DLD1 (cell line): ENCODE data around the gene RNF111.
"Not testable (repeated sequence)": the region's sequence is repeated elsewhere in the genome, so short reads cannot be mapped to it uniquely, and the experiment has no call there.

Experiments used
- in situ Hi-C: cut with HindIII; loops from 2 replicates; pipeline ENCODE4 v1.10.0; 2017; ENCODE audit warnings: low sequenced_read_pairs

The RNF111 gene

GRCh38 chr15:59124261-59124660, 136.8 kb downstream of the RNF111 start:
- in situ Hi-C loops, result no loop called here

- in situ Hi-C loops, result not testable (repeated sequence)
These were observed 138.2 kb downstream of the RNF111 start for GRCh38 chr15:59125683-59126082.

- in situ Hi-C loops, result not testable (repeated sequence)
These were observed 139.8 kb downstream of the RNF111 start for GRCh38 chr15:59127255-59127654.

GRCh38 chr15:59131456-59131855, 144.0 kb downstream of the RNF111 start:
- in situ Hi-C loops, result no loop called here

- in situ Hi-C loops, result no loop called here
These were observed 144.6 kb downstream of the RNF111 start for GRCh38 chr15:59131969-59132562.

- in situ Hi-C loops, result no loop called here
These were observed 146.5 kb downstream of the RNF111 start for GRCh38 chr15:59133929-59134427.

- in situ Hi-C loops, result no loop called here
These were observed 150.1 kb downstream of the RNF111 start for GRCh38 chr15:59137566-59137965.

- in situ Hi-C loops, result no loop called here
These were observed 150.8 kb downstream of the RNF111 start for GRCh38 chr15:59138243-59138642.

- in situ Hi-C loops, result no loop called here
These were observed 153.2 kb downstream of the RNF111 start for GRCh38 chr15:59140422-59141226.

- in situ Hi-C loops, result no loop called here
These were observed 155.8 kb downstream of the RNF111 start for GRCh38 chr15:59143281-59143680.

GRCh38 chr15:59144594-59144993, 157.1 kb downstream of the RNF111 start:
- in situ Hi-C loops, result not testable (repeated sequence)
